GM18499 (cell line): ENCODE results near the gene MASP1.

Source experiments
- ATAC-seq: cut with Tn5 transposase; IDR thresholded peaks from one replicate; pipeline ENCODE4 v1.9.1; 2021; ENCODE audit warnings: moderate number of reproducible peaks; ENCODE audit not compliant: insufficient read depth, unreplicated experiment

Gene MASP1, protein sequence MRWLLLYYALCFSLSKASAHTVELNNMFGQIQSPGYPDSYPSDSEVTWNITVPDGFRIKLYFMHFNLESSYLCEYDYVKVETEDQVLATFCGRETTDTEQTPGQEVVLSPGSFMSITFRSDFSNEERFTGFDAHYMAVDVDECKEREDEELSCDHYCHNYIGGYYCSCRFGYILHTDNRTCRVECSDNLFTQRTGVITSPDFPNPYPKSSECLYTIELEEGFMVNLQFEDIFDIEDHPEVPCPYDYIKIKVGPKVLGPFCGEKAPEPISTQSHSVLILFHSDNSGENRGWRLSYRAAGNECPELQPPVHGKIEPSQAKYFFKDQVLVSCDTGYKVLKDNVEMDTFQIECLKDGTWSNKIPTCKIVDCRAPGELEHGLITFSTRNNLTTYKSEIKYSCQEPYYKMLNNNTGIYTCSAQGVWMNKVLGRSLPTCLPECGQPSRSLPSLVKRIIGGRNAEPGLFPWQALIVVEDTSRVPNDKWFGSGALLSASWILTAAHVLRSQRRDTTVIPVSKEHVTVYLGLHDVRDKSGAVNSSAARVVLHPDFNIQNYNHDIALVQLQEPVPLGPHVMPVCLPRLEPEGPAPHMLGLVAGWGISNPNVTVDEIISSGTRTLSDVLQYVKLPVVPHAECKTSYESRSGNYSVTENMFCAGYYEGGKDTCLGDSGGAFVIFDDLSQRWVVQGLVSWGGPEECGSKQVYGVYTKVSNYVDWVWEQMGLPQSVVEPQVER

DNA sequence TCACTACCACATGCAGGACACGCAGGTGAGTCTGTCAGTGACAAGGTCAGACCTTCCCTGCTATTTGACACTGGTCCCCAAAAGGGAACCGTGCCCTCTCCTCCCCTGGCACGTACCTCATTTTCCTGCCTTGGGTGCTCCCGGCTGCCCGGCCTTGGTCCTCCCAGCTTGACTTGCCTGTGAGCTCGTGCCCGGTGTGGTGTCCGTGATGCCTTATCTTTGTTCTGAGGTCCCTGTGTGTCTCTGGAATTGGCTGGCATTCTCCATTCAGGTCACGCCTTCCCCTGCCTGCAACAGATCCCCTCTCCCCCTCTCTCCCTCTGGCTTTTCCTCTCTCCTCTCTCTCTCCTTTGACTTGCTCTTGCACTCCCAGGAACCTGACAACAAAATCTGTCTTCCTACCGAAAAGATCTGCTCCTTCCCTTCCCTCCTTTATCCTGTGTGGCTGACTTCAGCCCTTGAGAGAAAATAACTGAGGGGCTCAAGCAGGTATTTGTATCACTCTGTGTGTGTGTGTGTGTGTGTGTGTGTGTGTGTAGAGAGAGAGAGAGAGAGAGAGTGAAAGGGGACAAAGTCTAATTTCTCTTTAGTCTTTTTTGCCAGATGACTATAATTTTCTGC, at the start of gene MASP1:
TSS of gene MASP1 (minus strand) at position 226 of the 621 bp plus-strand sequence. CDS start at position 121, 105 bp downstream.
- no peak for ATAC-seq

DNA sequence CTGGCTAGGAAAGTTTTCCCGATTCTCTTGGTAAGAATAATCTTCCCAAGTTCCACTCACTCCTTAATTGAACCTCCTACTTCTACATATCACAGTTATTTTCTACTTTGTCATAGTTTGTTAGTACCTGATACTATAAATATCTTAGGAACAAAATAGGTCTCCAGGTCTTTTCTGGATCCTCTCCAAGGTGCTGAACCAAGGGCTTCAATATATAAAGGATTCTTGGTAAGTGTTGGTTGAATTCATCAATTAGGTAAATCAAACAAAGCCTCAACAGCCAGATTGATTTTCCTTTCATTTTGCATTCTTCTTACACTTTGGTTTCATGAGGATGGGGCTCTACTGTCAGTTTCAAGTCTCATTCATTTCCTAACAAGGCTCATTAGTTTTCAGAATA, 49.0 kb upstream of the MASP1 start:
- no peak for ATAC-seq

- ATAC-seq = no peak
These were observed 44.8 kb upstream of the MASP1 start for GRCh38 chr3:187336322-187336721.

GRCh38 chr3:187334904-187335303, 43.4 kb upstream of the MASP1 start:
- ATAC-seq = no peak

DNA sequence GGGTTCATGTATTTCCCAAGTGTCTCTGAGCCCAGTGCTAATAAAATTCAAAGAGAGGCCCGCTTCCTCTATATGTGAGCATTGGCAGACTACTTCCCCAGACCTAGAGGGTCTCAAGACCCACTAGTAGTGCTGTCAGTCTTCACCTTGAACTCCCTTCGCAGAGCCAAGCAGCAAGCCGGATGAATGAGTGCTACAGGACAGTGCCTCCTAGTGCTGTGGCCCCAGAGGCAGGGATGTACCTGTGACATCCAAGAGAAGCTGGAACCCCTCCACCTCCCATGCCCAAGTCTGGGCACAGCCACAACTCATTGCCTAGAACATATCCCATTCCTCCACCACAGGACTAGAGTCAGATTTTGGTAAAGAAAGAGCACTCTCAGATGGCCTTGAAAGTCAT, 37.2 kb upstream of the MASP1 start:
- no peak for ATAC-seq

- ATAC-seq = no peak
These were observed 36.3 kb upstream of the MASP1 start for GRCh38 chr3:187327845-187328244.

- ATAC-seq = no peak
These were observed 34.1 kb upstream of the MASP1 start for GRCh38 chr3:187325632-187326031.

DNA sequence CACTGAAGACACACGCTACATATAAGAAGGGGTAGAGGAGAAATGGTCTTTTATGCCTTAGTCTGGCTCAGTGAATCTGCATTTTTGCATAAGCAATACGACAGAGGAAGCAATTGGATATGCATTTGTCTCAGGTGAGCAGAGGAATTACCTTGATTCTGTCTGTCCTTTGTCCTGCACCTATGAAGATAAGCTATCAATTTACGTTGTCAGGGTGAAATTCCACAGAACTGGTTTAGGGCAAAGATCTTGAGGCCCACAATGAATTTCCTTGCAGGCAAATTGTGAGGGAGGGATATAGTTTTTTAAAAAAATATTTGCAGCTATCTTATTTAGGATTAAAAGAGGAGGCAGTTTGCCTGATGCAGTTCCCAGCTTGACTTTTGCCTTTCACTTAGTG, 31.6 kb upstream of the MASP1 start:
- ATAC-seq = no peak

DNA sequence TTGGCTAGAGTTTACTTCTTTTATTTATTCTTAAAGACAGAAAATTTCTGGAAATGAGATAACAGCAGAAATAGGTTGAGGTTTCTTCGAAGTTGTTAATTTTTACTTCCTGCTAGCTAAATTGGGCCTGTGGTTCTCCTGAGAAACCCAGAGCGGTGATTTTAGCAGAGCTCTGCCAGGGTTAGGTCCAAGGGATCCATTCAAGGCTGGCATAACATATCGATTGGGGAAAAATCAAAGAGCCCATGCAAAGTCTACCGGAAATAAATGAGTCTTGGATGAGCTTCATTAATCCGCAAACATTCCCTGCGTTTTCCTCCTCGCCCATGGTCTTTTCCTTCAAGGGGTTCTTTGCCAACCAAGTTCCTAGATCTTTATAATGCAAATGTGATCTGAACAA, 30.8 kb upstream of the MASP1 start:
- ATAC-seq = no peak

- no peak for ATAC-seq
These were observed 30.2 kb upstream of the MASP1 start for GRCh38 chr3:187321766-187322165.

DNA sequence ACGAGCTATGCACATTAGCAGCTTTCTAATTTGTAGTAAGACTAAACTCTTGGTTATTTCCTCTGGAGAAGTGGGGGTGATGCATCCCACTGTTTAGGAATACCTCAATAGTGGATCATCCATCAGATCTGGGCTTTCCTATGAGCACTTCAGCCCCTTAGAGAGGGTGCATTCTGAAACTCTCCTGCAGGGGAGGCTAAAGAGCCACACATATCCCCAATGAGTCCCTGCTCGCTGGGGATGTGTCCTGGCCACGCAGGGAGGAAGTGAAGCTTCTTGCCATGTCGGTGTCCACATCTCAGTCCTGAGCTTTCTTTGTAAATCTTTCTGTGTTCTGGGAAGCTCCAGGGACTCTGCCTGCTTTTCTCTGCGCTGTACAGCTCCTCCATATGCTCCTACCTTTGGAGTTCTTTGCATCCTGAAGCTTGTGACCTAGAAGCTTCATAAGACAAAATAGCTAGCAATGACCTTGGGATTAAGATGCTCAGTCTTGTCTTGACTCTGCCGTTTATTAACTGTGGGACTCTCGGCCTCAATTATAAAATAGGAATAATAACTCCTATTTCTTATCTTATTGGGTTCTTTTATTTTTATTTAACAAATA, 28.3 kb upstream of the MASP1 start:
- ATAC-seq = peak; percentile 62

DNA sequence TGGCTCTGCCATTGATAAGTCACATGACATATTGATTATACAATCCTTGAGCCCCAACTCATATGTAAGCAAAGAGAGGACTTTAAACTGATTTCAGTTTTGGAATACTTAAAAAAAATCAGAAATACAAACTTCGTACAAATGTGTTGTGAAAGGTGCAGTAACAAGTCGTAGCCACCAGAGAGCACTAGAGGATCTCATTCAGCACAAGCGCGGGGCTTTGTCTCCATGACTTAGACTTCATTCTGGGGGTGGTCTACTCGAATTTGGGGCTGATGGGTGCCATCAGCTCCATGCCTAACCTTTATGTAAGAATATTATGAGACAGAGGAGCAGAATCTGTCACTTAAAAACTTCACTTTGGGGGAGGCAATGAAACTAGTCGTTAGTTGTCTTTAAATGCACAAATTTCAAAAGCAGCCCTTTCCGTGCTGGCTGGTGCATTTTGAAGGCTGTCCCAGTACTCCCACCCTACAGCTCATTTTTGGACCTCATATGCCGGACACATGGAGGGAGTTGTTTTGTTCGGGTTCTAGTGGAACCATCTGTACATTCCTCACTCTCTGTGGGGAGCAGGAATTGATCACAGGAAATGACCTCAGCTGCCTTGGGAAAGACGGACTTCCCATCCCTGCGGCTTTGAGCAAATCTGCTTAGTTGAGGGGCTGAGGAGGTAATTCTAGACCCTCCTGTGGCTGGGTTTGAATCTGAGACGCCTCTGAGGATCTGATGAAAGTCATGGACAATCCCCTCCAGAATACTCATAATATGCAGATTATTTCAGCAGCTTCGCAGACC, 27.5 kb upstream of the MASP1 start:
- ATAC-seq = no peak

GRCh38 chr3:187315872-187316271, 24.3 kb upstream of the MASP1 start:
- ATAC-seq = no peak

GRCh38 chr3:187314176-187314575, 22.6 kb upstream of the MASP1 start:
- ATAC-seq = no peak

DNA sequence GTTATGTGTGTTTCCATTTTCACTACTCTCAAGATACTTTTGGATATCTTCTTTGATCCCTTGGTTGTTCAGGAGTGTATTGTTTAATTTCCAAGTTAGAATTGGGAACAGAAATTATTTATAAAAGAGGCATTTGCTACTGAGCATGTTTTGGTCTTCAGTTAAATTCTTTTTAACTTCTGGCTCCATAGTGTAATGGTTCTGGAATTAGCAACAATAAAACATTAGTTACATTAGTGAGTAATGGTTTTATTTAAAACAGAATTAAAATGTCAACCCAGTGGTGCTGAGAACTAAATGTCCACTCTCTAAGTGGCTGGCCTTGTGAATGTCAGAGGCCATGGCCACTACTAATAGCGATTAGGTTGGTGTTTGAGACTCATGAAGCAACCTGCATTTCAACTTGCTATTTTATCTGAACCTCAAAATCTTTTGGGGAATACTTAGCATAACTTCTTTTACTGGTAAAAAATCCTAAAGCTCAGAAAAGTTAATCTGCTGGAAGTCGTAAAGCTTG, 19.5 kb upstream of the MASP1 start:
- no peak for ATAC-seq

GRCh38 chr3:187310226-187310625, 18.7 kb upstream of the MASP1 start:
- ATAC-seq = no peak

DNA sequence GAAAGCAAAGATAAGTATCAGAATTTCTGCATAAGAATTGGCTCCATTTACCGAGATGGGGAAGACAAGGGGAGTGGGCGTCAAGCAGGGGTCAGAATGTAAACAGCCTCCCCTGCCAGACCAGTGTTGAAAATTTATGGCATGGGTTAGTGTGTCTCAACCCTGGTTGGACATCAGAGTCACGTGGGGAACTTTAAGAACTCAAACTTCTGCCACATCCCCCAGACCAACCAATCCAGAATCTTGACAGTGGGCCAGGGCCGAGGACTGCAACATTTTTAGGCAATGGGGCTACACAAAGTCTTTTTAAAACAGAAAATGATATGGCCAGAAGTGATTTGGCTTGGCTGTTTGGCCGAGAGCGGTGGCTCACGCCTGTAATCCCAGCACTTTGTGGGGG, 14.3 kb upstream of the MASP1 start:
- ATAC-seq = no peak

GRCh38 chr3:187299611-187300010, 8.1 kb upstream of the MASP1 start:
- ATAC-seq = no peak

DNA sequence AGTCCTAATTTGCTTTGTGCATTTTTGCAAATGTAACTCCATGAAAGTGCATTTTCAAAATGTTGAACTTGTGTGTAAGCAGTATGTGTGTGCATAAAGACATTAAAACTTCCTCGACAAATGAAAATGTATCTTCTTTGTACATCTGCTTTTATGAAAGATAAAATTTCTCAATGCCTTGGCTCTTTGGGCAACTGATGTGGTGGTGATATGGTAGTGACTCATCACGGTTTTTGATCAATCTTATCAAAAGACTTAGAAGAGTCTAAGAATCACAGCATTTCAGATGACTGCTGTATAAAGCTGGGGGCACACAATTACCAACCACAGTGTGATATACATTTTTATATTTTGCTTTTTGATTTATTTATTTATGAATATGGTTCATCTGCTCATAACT, 5.4 kb upstream of the MASP1 start:
- no peak for ATAC-seq

GRCh38 chr3:187296058-187296457, 4.5 kb upstream of the MASP1 start:
- no peak for ATAC-seq
